Measurements from ENCODE around the gene ABHD12B. TPM values are rescaled to one million over a fixed set of nuclear protein-coding genes. Genes with fewer than 3 reads are reported as not detected.

Gene ABHD12B
- total RNA-seq, 1 donor from 2014 or later: not detected

DNA sequence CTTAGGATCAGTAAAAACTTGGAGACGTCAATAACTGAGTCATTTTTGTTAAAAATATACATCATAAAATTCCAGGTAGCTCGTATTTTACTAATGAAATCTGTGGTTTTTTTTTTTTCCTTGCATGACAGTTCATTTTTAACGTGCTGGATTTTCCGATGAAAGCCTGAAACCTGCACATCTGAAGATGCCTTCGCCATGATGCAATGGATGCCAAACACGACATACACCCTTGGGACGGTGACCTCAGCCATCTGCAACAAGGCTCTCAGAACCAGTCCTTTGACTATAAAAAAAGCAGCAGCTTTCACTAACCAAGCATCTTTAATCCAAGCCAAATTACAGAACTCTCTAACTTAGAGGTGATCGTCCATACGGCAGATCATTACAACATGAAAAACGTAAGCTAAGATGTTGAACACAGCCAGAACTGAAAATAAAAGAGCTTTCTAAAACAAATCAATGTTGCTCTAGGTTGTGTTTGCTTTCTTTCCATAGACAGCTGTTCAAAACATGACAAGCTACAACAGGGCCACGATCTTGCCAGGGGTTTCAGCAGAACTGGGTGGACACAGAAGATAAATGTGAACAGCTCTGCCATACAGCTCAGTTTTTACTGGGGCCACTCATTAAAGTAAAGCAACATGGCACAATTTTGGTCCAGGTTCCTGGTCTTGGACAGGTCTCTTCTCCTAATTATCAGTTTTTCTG lies 48.6 kb upstream of the ABHD12B start:
- Histone ChIP-seq H3K4me3 (ENCODE audit: insufficient read depth, low read depth, low read length) (no peak overlapping the region), H3K9me3 (ENCODE audit: insufficient read depth, low read depth, low read length) (no peaks in the 10 kb centered on the region), H3K4me1 (ENCODE audit: insufficient read depth, low read length) (peaks cover 19% of the 10 kb centered on the region), H3K9ac (ENCODE audit: low read length) (peak overlapping the region; percentile 42), H4K20me1 (ENCODE audit: insufficient read depth, low read length) (peaks cover 85% of the 10 kb centered on the region), H3K36me3 (ENCODE audit: insufficient read depth, low read length) (peaks cover 5% of the 10 kb centered on the region), H2AFZ (ENCODE audit: low read depth, low read length) (no peak overlapping the region), H3K4me2 (ENCODE audit: low read length) (peak overlapping the region; percentile 67), H3K79me2 (ENCODE audit: insufficient read depth, low read length) (peaks cover 78% of the 10 kb centered on the region), H3K27ac (ENCODE audit: low read depth, low read length) (no peak overlapping the region), H3K27me3 (ENCODE audit: insufficient read depth, low read length) (no peaks in the 10 kb centered on the region)
- Mint-ChIP-seq H3K9me3 (ENCODE audit: unreplicated experiment) (no peaks in the 10 kb centered on the region), H3K36me3 (ENCODE audit: low read depth, unreplicated experiment) (peaks cover 2% of the 10 kb centered on the region), H3K4me3 (ENCODE audit: unreplicated experiment) (no peak overlapping the region), H3K4me1 (ENCODE audit: low read depth, unreplicated experiment) (peaks cover 20% of the 10 kb centered on the region), H3K27me3 (ENCODE audit: low read depth, unreplicated experiment) (no peaks in the 10 kb centered on the region), H3K27ac (ENCODE audit: unreplicated experiment) (peak overlapping the region; percentile 34)
- TF ChIP-seq EZH2 (IDR thresholded peaks at IDR 0.05; ENCODE audit: insufficient read depth, low read length): no peak
- TF ChIP-seq, protein P1, sequence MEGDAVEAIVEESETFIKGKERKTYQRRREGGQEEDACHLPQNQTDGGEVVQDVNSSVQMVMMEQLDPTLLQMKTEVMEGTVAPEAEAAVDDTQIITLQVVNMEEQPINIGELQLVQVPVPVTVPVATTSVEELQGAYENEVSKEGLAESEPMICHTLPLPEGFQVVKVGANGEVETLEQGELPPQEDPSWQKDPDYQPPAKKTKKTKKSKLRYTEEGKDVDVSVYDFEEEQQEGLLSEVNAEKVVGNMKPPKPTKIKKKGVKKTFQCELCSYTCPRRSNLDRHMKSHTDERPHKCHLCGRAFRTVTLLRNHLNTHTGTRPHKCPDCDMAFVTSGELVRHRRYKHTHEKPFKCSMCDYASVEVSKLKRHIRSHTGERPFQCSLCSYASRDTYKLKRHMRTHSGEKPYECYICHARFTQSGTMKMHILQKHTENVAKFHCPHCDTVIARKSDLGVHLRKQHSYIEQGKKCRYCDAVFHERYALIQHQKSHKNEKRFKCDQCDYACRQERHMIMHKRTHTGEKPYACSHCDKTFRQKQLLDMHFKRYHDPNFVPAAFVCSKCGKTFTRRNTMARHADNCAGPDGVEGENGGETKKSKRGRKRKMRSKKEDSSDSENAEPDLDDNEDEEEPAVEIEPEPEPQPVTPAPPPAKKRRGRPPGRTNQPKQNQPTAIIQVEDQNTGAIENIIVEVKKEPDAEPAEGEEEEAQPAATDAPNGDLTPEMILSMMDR (IDR thresholded peaks at IDR 0.05; ENCODE audit: insufficient read depth, low read depth, low read length): no peak
- FAIRE-seq (no peak), DNase-seq (ENCODE audit: low read depth) (no peak)

DNA sequence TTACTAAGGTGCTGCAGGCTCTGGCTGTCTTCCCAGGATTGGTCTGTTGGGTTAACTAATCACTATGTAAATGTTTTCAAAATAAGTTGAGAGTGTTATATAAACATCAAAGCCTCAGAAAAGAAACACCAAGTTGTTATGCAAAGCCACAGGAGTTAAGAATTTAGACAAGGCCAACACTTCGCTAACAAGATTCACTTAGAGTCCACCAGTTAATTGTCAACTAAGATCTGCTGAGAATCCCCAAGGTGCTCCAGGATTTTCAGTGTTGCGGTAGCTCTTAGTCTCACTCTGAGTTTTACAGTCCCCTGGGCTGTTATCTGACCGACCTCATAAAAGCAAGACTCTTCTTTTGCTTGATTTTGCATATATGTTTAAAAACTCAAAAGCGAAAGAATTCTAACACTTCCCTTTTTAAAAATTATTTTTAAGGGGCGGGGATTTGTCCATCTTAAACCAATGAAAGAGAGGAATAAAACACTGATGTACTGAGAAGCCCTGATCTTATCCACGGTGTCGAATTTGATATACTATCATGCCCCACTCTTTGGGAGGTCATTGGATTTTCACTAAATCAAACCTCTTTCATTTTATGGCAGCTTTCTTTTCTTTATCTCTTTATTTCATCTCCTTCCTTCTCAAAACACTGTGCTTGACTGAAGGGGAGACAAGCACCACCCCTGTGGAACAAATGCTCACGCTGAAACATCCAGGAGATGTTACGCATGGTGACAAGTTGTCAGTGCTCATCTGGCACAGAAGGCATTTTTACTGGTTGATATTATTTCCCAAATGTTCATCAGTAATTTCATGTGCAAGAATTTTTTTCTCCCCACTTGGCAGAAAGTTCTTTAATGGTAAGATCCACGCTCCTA lies 47.9 kb upstream of the ABHD12B start:
- H3K27me3 ChIP-seq (ENCODE audit: insufficient read depth, low read length): no peaks in the 10 kb centered on the region
- Mint-ChIP-seq H3K27ac (ENCODE audit: unreplicated experiment) (peak overlapping the region; percentile 5), H3K27me3 (ENCODE audit: low read depth, unreplicated experiment) (no peaks in the 10 kb centered on the region), H3K4me1 (ENCODE audit: low read depth, unreplicated experiment) (peaks cover 25% of the 10 kb centered on the region), H3K9me3 (ENCODE audit: unreplicated experiment) (no peaks in the 10 kb centered on the region), H3K4me3 (ENCODE audit: unreplicated experiment) (no peak overlapping the region), H3K36me3 (ENCODE audit: low read depth, unreplicated experiment) (peaks cover 2% of the 10 kb centered on the region)
- peaks cover 22% of the 10 kb centered on the region for H3K4me1 ChIP-seq (ENCODE audit: insufficient read depth, low read length)
- H3K9me3 ChIP-seq (ENCODE audit: insufficient read depth, low read depth, low read length): no peaks in the 10 kb centered on the region
- no peak for DNase-seq (ENCODE audit: low read depth)
- no peak overlapping the region for H3K4me3 ChIP-seq (ENCODE audit: insufficient read depth, low read depth, low read length)
- H3K9ac ChIP-seq (ENCODE audit: low read length): peak overlapping the region; percentile 42
- H2AFZ ChIP-seq (ENCODE audit: low read depth, low read length): no peak overlapping the region
- TF ChIP-seq, protein P1 (IDR thresholded peaks at IDR 0.05; ENCODE audit: insufficient read depth, low read depth, low read length): no peak
- no peak for TF ChIP-seq EZH2 (IDR thresholded peaks at IDR 0.05; ENCODE audit: insufficient read depth, low read length)
- H4K20me1 ChIP-seq (ENCODE audit: insufficient read depth, low read length): peaks cover 93% of the 10 kb centered on the region
- peaks cover 5% of the 10 kb centered on the region for H3K36me3 ChIP-seq (ENCODE audit: insufficient read depth, low read length)
- H3K79me2 ChIP-seq (ENCODE audit: insufficient read depth, low read length): peaks cover 86% of the 10 kb centered on the region
- FAIRE-seq: no peak
- H3K27ac ChIP-seq (ENCODE audit: low read depth, low read length): no peak overlapping the region
- H3K4me2 ChIP-seq (ENCODE audit: low read length): peak overlapping the region; percentile 67
